H1 (cell line): ENCODE measurements around the gene ASCL2. TPM values are rescaled to one million over a fixed set of nuclear protein-coding genes. Genes with fewer than 3 reads are reported as not detected.

ENCODE experiments used
- CTCF ChIA-PET: fragments of 300-600 bp; sonication (Branson Sonifier 250); formaldehyde crosslinking; loops from one replicate; lab custom pipeline; 2021; ENCODE audit not compliant: partially characterized antibody; lab: Charles Lee
- POLR2A ChIA-PET: fragments of 300-600 bp; sonication (Branson Sonifier 250); formaldehyde crosslinking; loops from one replicate; lab custom pipeline; 2021; ENCODE audit warnings: inconsistent platforms; ENCODE audit not compliant: partially characterized antibody; lab: Charles Lee
- DNase-seq, 2 experiments: peaks; one replicate each; pipeline versions ENCODE4 v3.0.0 to v3.0.0-alpha.2; 2010 to 2022; ENCODE audit warnings: low spot score in 2 of 2, low read depth in 1 of 2, mixed read lengths in 1 of 2
- FAIRE-seq: peaks from 2 replicates; lab custom pipeline; 2011; peaks lifted over from hg19 to GRCh38; lab: Jason Lieb, UNC
- H2AFZ ChIP-seq: 2 replicates; pipeline ENCODE4 v1.8.1; 2012; ENCODE audit warnings: low read length, inconsistent platforms
- H2AK5ac ChIP-seq: 2 replicates; pipeline ENCODE4 v1.6.1; 2013; ENCODE audit warnings: low read depth, low read length
- H2BK120ac ChIP-seq: replicated peaks from 2 replicates; pipeline ENCODE3; 2013; ENCODE audit warnings: low read depth, low read length, inconsistent platforms
- H2BK12ac ChIP-seq: 2 replicates; pipeline ENCODE4 v1.6.1; 2013; ENCODE audit warnings: low read depth, low read length
- H2BK15ac ChIP-seq: 2 replicates; pipeline ENCODE4 v1.6.1; 2013; ENCODE audit warnings: low read length
- H2BK20ac ChIP-seq: 2 replicates; pipeline ENCODE4 v1.6.1; 2013; ENCODE audit warnings: low read length
- H2BK5ac ChIP-seq: 2 replicates; pipeline ENCODE4 v1.6.1; 2013; ENCODE audit warnings: low read depth, low read length
- H3K14ac ChIP-seq: 2 replicates; pipeline ENCODE4 v1.6.1; 2013; ENCODE audit warnings: inconsistent platforms; ENCODE audit not compliant: insufficient read length
- H3K18ac ChIP-seq: 2 replicates; pipeline ENCODE4 v1.6.1; 2013; ENCODE audit warnings: low read length; ENCODE audit errors: extremely low read depth
- H3K23ac ChIP-seq: 2 replicates; pipeline ENCODE4 v1.6.1; 2013; ENCODE audit warnings: inconsistent platforms; ENCODE audit not compliant: insufficient read length
- H3K23me2 ChIP-seq: 2 replicates; pipeline ENCODE4 v1.6.1; 2013; ENCODE audit warnings: low read depth, low read length
- H3K27ac ChIP-seq: 2 replicates; pipeline ENCODE4 v1.6.1; 2011; ENCODE audit warnings: low read depth, low read length, inconsistent platforms
- H3K27me3 ChIP-seq, 4 experiments: replicated peaks in 1 of 4; 1 replicate in 1 of 4; 2 replicates in 3 of 4; pipeline versions ENCODE4 v1.6.1 to v1.8.1; 2011 to 2013; ENCODE audit warnings: low read length in 3 of 4, mild to moderate bottlenecking in 3 of 4, inconsistent platforms in 2 of 4, mixed read lengths in 2 of 4, moderate library complexity in 1 of 4; ENCODE audit not compliant: control insufficient read depth in 3 of 4, insufficient read depth in 3 of 4; ENCODE audit errors: extremely low read depth in 1 of 4
- H3K36me3 ChIP-seq, 4 experiments: 2 replicates each; pipeline versions ENCODE4 v1.6.1 to v1.8.1; 2011 to 2013; ENCODE audit warnings: mild to moderate bottlenecking in 4 of 4, low read length in 3 of 4, moderate library complexity in 2 of 4, control low read depth in 1 of 4, inconsistent platforms in 1 of 4; ENCODE audit not compliant: insufficient read depth in 4 of 4, control insufficient read depth in 2 of 4
- H3K4ac ChIP-seq: replicated peaks from 2 replicates; pipeline ENCODE3; 2013; ENCODE audit warnings: low read length, low read depth, mixed read lengths, inconsistent platforms; ENCODE audit not compliant: insufficient read length
- H3K4me1 ChIP-seq, 4 experiments: replicated peaks in 1 of 4; 1 replicate in 1 of 4; 2 replicates in 3 of 4; pipeline versions ENCODE4 v1.6.1 to v1.8.1; 2011 to 2013; ENCODE audit warnings: low read length in 3 of 4, inconsistent platforms in 2 of 4, mixed read lengths in 1 of 4; ENCODE audit not compliant: insufficient read depth in 4 of 4, control insufficient read depth in 3 of 4
- H3K4me2 ChIP-seq, 2 experiments: 2 replicates each; pipeline versions ENCODE4 v1.6.1 to v1.8.1; 2011 to 2013; ENCODE audit warnings: low read depth in 2 of 2, low read length in 2 of 2, control low read depth in 1 of 2, inconsistent platforms in 1 of 2, mild to moderate bottlenecking in 1 of 2; ENCODE audit not compliant: insufficient read depth in 1 of 2
- H3K4me3 ChIP-seq, 4 experiments: fragments of 200-600, 300-600 bp in 1 of 4; sonication (generic), shearing (Covaris generic), sonication (Bioruptor Twin) in 1 of 4; 2 replicates each; pipeline versions ENCODE4 v1.5.1 to v1.8.1; 2011 to 2016; ENCODE audit warnings: low read length in 4 of 4, low read depth in 3 of 4, control low read depth in 2 of 4, inconsistent platforms in 2 of 4, mild to moderate bottlenecking in 2 of 4, mixed read lengths in 1 of 4, moderate library complexity in 1 of 4; ENCODE audit not compliant: insufficient read depth in 2 of 4; ENCODE audit errors: extremely low read depth in 1 of 4
- H3K56ac ChIP-seq: replicated peaks from 2 replicates; pipeline ENCODE3; 2013; ENCODE audit warnings: low read depth, mild to moderate bottlenecking, mixed read lengths, low read length, inconsistent platforms; ENCODE audit not compliant: insufficient read length
- H3K79me1 ChIP-seq: 2 replicates; pipeline ENCODE4 v1.6.1; 2013; ENCODE audit warnings: low read depth, low read length, control low read depth
- H3K79me2 ChIP-seq, 2 experiments: 2 replicates each; pipeline versions ENCODE4 v1.6.1 to v1.8.1; 2012 to 2013; ENCODE audit warnings: low read length in 2 of 2, mild to moderate bottlenecking in 2 of 2, inconsistent platforms in 1 of 2; ENCODE audit not compliant: insufficient read depth in 2 of 2, control insufficient read depth in 1 of 2
- H3K9ac ChIP-seq, 4 experiments: replicated peaks in 1 of 4; 1 replicate in 1 of 4; 2 replicates in 3 of 4; pipeline versions ENCODE4 v1.6.1 to v1.8.1; 2011 to 2013; ENCODE audit warnings: low read depth in 3 of 4, low read length in 3 of 4, control low read depth in 2 of 4, mild to moderate bottlenecking in 2 of 4, moderate library complexity in 2 of 4, inconsistent platforms in 1 of 4; ENCODE audit errors: extremely low read depth in 1 of 4
- H3K9me3 ChIP-seq, 2 experiments: 2 replicates each; pipeline versions ENCODE4 v1.6.1 to v1.8.1; 2012 to 2013; ENCODE audit warnings: mild to moderate bottlenecking in 2 of 2, moderate library complexity in 2 of 2, control low read depth in 1 of 2, inconsistent platforms in 1 of 2, low read depth in 1 of 2, low read length in 1 of 2, mixed read lengths in 1 of 2; ENCODE audit not compliant: insufficient read depth in 2 of 2
- H4K20me1 ChIP-seq, 2 experiments: replicated peaks in 1 of 2; 2 replicates each; pipeline versions ENCODE3 to v1.8.1; 2011 to 2013; ENCODE audit warnings: inconsistent platforms in 2 of 2, low read length in 2 of 2, mild to moderate bottlenecking in 1 of 2; ENCODE audit not compliant: insufficient read depth in 2 of 2, control insufficient read depth in 1 of 2
- H4K5ac ChIP-seq: 2 replicates; pipeline ENCODE4 v1.6.1; 2013; ENCODE audit warnings: low read length, low read depth, mixed read lengths, inconsistent platforms; ENCODE audit not compliant: insufficient read length
- H4K8ac ChIP-seq: 2 replicates; pipeline ENCODE4 v1.8.0; 2013; ENCODE audit warnings: mild to moderate bottlenecking, moderate library complexity, low read length, inconsistent platforms; ENCODE audit not compliant: insufficient read depth; ENCODE audit errors: extremely low read depth
- H4K91ac ChIP-seq: replicated peaks from 2 replicates; pipeline ENCODE3; 2013; ENCODE audit warnings: low read length, mixed read lengths, inconsistent platforms; ENCODE audit not compliant: insufficient read length
- HDAC6 ChIP-seq: IDR thresholded peaks from one replicate; pipeline ENCODE4 v1.7.1; 2012; ENCODE audit warnings: low read depth, mild to moderate bottlenecking, inconsistent platforms, low read length, moderate library complexity
- MAFK ChIP-seq: IDR thresholded peaks from 2 replicates; pipeline ENCODE4 v1.6.1; 2012; ENCODE audit warnings: low read depth, mild to moderate bottlenecking, improper control_type of control experiment, low read length
- SIRT6 ChIP-seq: IDR thresholded peaks from one replicate; pipeline ENCODE4 v1.7.1; 2012; ENCODE audit warnings: low read length, inconsistent platforms
- SRF ChIP-seq: IDR thresholded peaks from 2 replicates; pipeline ENCODE4 v1.6.1; 2011; ENCODE audit warnings: mild to moderate bottlenecking, low read depth, low read length, moderate library complexity
- WGBS, 2 experiments: shearing (Covaris generic) in 1 of 2; methylation state at CpG; one replicate each; pipeline versions ENCODE4 v1.1.6 to v1.1.7; 2013 to 2015; ENCODE audit warnings: low lambda C conversion rate in 2 of 2, mixed read lengths in 2 of 2, inconsistent platforms in 1 of 2, low coverage in 1 of 2, missing lambda C conversion rate in 1 of 2; ENCODE audit not compliant: insufficient replicate concordance in 2 of 2, insufficient coverage in 1 of 2, insufficient read length in 1 of 2; ENCODE audit errors: extremely low coverage in 1 of 2, missing lambda C conversion rate in 1 of 2; 5-methylcytosine and 5-hydroxymethylcytosine counted together
- polyA plus RNA-seq, 7 experiments: library from polyadenylated mRNA; depleted of rRNA in 3 of 7; stranded (reverse) in 5 of 7; unstranded in 2 of 7; fragments of >200 nt in 5 of 7; fragments of 200-250 nt in 2 of 7; gene quantifications; 1 replicate in 5 of 7; 2 replicates in 1 of 7; 4 replicates in 1 of 7; pipeline versions ENCODE4 v1.2.1 to v1.2.3, GENCODE V29; 2011 to 2013; ENCODE audit warnings: missing spikeins in 2 of 7, mixed read lengths in 2 of 7
- total RNA-seq: library from RNA; stranded (reverse); fragmentation: NEBNext Ultra II Directional; extraction: Animal tissue kit (Norgen Biotek cat#: 25700); gene quantifications from 2 replicates; pipeline ENCODE4 v1.2.1, GENCODE V29; 2021

The ASCL2 gene
- total and polyA plus RNA-seq, 2 of the 8 experiments (the other 6 are each of a cell fraction or from before 2014, with no cell fraction given) = 0.51 to 0.56 TPM

- no peak overlapping the region for H2BK120ac ChIP-seq
- H3K56ac ChIP-seq = no peak overlapping the region
- TF ChIP-seq SIRT6 (no peak), HDAC6 (no peak), MAFK (no peak), SRF (no peak)
- H3K23ac ChIP-seq = no peak overlapping the region
- H4K20me1 ChIP-seq = peaks cover 0 to 2% of the 10 kb centered on the region in 2 experiments
- no peak overlapping the region for H2AFZ ChIP-seq
- H2BK12ac ChIP-seq = no peak overlapping the region
- H2AK5ac ChIP-seq = no peak overlapping the region
- no peaks in the 10 kb centered on the region for H3K23me2 ChIP-seq
- H2BK5ac ChIP-seq = no peak overlapping the region
- ChIA-PET CTCF (interaction anchor here (0.6 to 14.9 kb wide), 19 partner anchors 10 to 424 kb away, joined by 3 to 333 read pairs (median 9); partner anchors contain the start of gene TH), POLR2A (no interaction called here)
- H3K4me2 ChIP-seq = no peak overlapping the region
- no peak overlapping the region for H3K14ac ChIP-seq
- H3K27me3 ChIP-seq = peaks cover 0 to 2% (median 0%) of the 10 kb centered on the region in 4 experiments; a peak in 1 of 7 replicates
- no peak overlapping the region for H3K27ac ChIP-seq
- H3K4ac ChIP-seq = no peak overlapping the region
- no peak overlapping the region for H4K91ac ChIP-seq
- no peak overlapping the region for H2BK15ac ChIP-seq
- H3K4me1 ChIP-seq = no peaks in the 10 kb centered on the region
- H3K9ac ChIP-seq = no peak overlapping the region
- no peaks in the 10 kb centered on the region for H3K79me2 ChIP-seq
- DNase-seq (no peak), FAIRE-seq (no peak)
- no peak overlapping the region for H3K4me3 ChIP-seq
- H3K18ac ChIP-seq = no peak overlapping the region
- H4K8ac ChIP-seq = no peak overlapping the region
- 91% methylated on average over 12 of the region's 19 CpGs; no CpG with 5 or more reads in 1 of the 2 experiments for WGBS, 2 experiments
- H3K36me3 ChIP-seq = no peaks in the 10 kb centered on the region
- no peaks in the 10 kb centered on the region for H3K9me3 ChIP-seq
- no peak overlapping the region for H4K5ac ChIP-seq
- H2BK20ac ChIP-seq = no peak overlapping the region
- H3K79me1 ChIP-seq = no peaks in the 10 kb centered on the region
Observed at GRCh38 chr11:2300290-2300935, 30.0 kb upstream of the ASCL2 start.
